DND-41 (cell line): Measurements from ENCODE around the gene KRT1.

Experiments used
- CTCF ChIP-seq: IDR thresholded peaks from 2 replicates; pipeline ENCODE4 v1.5.1; 2012; ENCODE audit warnings: borderline replicate concordance, low read length, moderate library complexity, mild to moderate bottlenecking; ENCODE audit not compliant: poor library complexity, severe bottlenecking; ENCODE audit errors: extremely low read depth
- EZH2 ChIP-seq: IDR thresholded peaks from 3 replicates; pipeline ENCODE4 v1.6.1; 2012; ENCODE audit warnings: borderline replicate concordance, low read depth, mild to moderate bottlenecking, moderate library complexity, low read length, inconsistent platforms; ENCODE audit not compliant: severe bottlenecking

GRCh38 chr12:52655251-52655650 is 25.0 kb downstream of the KRT1 start:
- no peak for TF ChIP-seq CTCF
- TF ChIP-seq EZH2 = no peak
